ENCODE data around the gene DUSP12. TPM values are rescaled to one million over a fixed set of nuclear protein-coding genes. Genes with fewer than 3 reads are reported as not detected.

Gene DUSP12
- total and polyA plus RNA-seq, 9 of the 15 experiments (the other 6 are each of a cell fraction or from before 2014, with no cell fraction given): 10.4 to 81.4 (median 43.6) TPM

- TF ChIP-seq MLX (CRISPR knock-in tag; conservative IDR thresholded peaks at IDR 0.05): no peak
- no peak for TF ChIP-seq ZNF280B (CRISPR knock-in tag; IDR thresholded peaks at IDR 0.05)
- no peak for TF ChIP-seq THRA (IDR thresholded peaks at IDR 0.05)
- TF ChIP-seq NFE2 (IDR thresholded peaks at IDR 0.05; ENCODE audit: low read depth): 0 out of 2 replicates have a peak, but pooled peaks have one; percentile 36
- TF ChIP-seq ZNF830 (CRISPR knock-in tag; IDR thresholded peaks at IDR 0.05): no peak
- TF ChIP-seq FOXO4 (CRISPR knock-in tag; IDR thresholded peaks at IDR 0.05): no peak
- TF ChIP-seq MAFG (tag; conservative IDR thresholded peaks at IDR 0.05): no peak
- peak; percentile 68 for TF ChIP-seq CEBPB (tag; IDR thresholded peaks at IDR 0.05)
- no peak for TF ChIP-seq ZNF408 (CRISPR knock-in tag; IDR thresholded peaks at IDR 0.05; ENCODE audit: low read depth)
- TF ChIP-seq ZNF740 (CRISPR knock-in tag; IDR thresholded peaks at IDR 0.05): peak; percentile 27; the same call in 1 of the 2 replicates
- peak in 1 of 2 experiments; percentile 10; a peak in 1 of 4 replicates for TF ChIP-seq ZNF740 (tag; IDR thresholded peaks at IDR 0.05)
- peak; percentile 92 for TF ChIP-seq HDAC2 (IDR thresholded peaks at IDR 0.05)
- no peak for TF ChIP-seq SRSF7 (optimal IDR thresholded peaks at IDR 0.05; ENCODE audit: low read depth, low read length)
- no peak for TF ChIP-seq ETS2 (tag; IDR thresholded peaks at IDR 0.05; ENCODE audit: borderline replicate concordance, poor library complexity, severe bottlenecking)
- no peak for TF ChIP-seq IRF1 (CRISPR knock-in tag; IDR thresholded peaks at IDR 0.05; ENCODE audit: borderline replicate concordance)
- no peak for TF ChIP-seq ADNP (tag; IDR thresholded peaks at IDR 0.05)
- peak; percentile 80 for TF ChIP-seq TFAP4 (CRISPR knock-in tag; IDR thresholded peaks at IDR 0.05; ENCODE audit: borderline replicate concordance)
- peak; percentile 94 for TF ChIP-seq GATA2 (CRISPR knock-in tag; IDR thresholded peaks at IDR 0.05)
- no peak for TF ChIP-seq CHD1 (IDR thresholded peaks at IDR 0.05; ENCODE audit: low read length)
These were observed 16.8 kb downstream of the DUSP12 start, which contains the start of gene ATF6 (continued) for GRCh38 chr1:161766102-161766981.
